ENCODE data around the gene MKRN2. TPM values are rescaled to one million over a fixed set of nuclear protein-coding genes. Genes with fewer than 3 reads are reported as not detected.

MKRN2 gene
- total and polyA plus RNA-seq, 2 of the 8 experiments (the other 6 are each of a cell fraction or from before 2014, with no cell fraction given), result 15.3 to 17.6 TPM

DNA sequence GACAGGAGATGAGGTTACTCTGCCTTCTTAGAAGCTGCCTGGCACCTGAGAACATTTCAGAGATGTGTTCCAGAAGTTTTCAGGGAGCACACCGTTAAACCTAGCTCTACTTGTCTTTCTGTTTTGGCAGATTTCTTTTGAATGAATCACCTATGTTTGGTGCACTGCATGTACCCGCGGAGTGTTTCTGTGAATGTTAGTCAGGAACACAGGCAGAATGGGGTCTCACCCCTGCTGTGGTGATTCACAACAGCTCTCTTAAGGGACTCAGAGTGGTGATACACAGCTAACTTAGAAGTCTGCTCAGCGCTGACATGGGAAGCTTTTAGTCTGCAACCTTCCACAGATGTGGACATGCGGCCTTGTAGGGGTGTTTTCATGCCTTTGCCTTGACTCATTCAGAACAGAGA lies 48.6 kb upstream of the MKRN2 start:
- H3K9ac ChIP-seq (replicated peaks in 1 of 4; ENCODE audit: extremely low read depth in 1 of 4, low read depth in 3 of 4, low read length in 3 of 4), result no peak overlapping the region
- CTCF ChIA-PET (ENCODE audit: partially characterized antibody), result interaction anchor here (0.7 to 5.1 kb wide), 5 partner anchors 13 to 442 kb away, joined by 3 to 32 read pairs (median 3); no protein-coding TSS in a partner anchor
- no peak for DNase-seq (ENCODE audit: low read depth in 1 of 2, low spot score in 2 of 2)

More for the DNA sequence above, 48.6 kb upstream of the MKRN2 start:
- no peak overlapping the region for H3K4me2 ChIP-seq (ENCODE audit: insufficient read depth in 1 of 2, low read depth in 2 of 2, low read length in 2 of 2)
- H4K91ac ChIP-seq (replicated peaks; ENCODE audit: insufficient read length, low read length), result no peak overlapping the region
- no peaks in the 10 kb centered on the region for H3K4me1 ChIP-seq (replicated peaks in 1 of 4; ENCODE audit: control insufficient read depth in 3 of 4, insufficient read depth in 4 of 4, low read length in 3 of 4)
- no peaks in the 10 kb centered on the region for H3K79me2 ChIP-seq (ENCODE audit: control insufficient read depth in 1 of 2, insufficient read depth in 2 of 2, low read length in 2 of 2)
- H2BK12ac ChIP-seq (ENCODE audit: low read depth, low read length), result no peak overlapping the region
- no peak overlapping the region for H2BK15ac ChIP-seq (ENCODE audit: low read length)
- no peak overlapping the region for H2BK20ac ChIP-seq (ENCODE audit: low read length)
- no peak overlapping the region for H3K4me3 ChIP-seq (ENCODE audit: extremely low read depth in 1 of 4, insufficient read depth in 2 of 4, low read depth in 3 of 4, low read length in 4 of 4)
- H3K27ac ChIP-seq (ENCODE audit: low read depth, low read length), result no peak overlapping the region
- H4K20me1 ChIP-seq (replicated peaks in 1 of 2; ENCODE audit: control insufficient read depth in 1 of 2, insufficient read depth in 2 of 2, low read length in 2 of 2), result no peaks in the 10 kb centered on the region
- no peak overlapping the region for H3K14ac ChIP-seq (ENCODE audit: insufficient read length)
- no peak overlapping the region for H3K56ac ChIP-seq (replicated peaks; ENCODE audit: insufficient read length, low read depth, low read length)
- peaks cover 6 to 43% (median 20%) of the 10 kb centered on the region in 4 experiments for H3K36me3 ChIP-seq (ENCODE audit: control insufficient read depth in 2 of 4, insufficient read depth in 4 of 4, low read length in 3 of 4)
- no peaks in the 10 kb centered on the region for H3K79me1 ChIP-seq (ENCODE audit: low read depth, low read length)
- H4K8ac ChIP-seq (ENCODE audit: extremely low read depth, insufficient read depth, low read length), result no peak overlapping the region
- POLR2A ChIA-PET (ENCODE audit: partially characterized antibody), result interaction anchor here (0.6 to 3.0 kb wide), 5 partner anchors 9 to 111 kb away, joined by 3 to 9 read pairs (median 3); no protein-coding TSS in a partner anchor
- no peaks in the 10 kb centered on the region for H3K23me2 ChIP-seq (ENCODE audit: low read depth, low read length)
- H2AFZ ChIP-seq (ENCODE audit: low read length), result no peak overlapping the region
- 91% methylated on average over 5 of the region's 5 CpGs; no CpG with 5 or more reads in 1 of the 2 experiments for WGBS, 2 experiments (ENCODE audit: extremely low coverage in 1 of 2, insufficient coverage in 1 of 2, insufficient read length in 1 of 2, insufficient replicate concordance in 2 of 2, low coverage in 1 of 2, low lambda C conversion rate in 2 of 2, missing lambda C conversion rate in 1 of 2)
- H3K4ac ChIP-seq (replicated peaks; ENCODE audit: insufficient read length, low read depth, low read length), result no peak overlapping the region
- FAIRE-seq, result no peak
- no peak overlapping the region for H2AK5ac ChIP-seq (ENCODE audit: low read depth, low read length)
- H3K9me3 ChIP-seq (ENCODE audit: insufficient read depth in 2 of 2, low read depth in 1 of 2, low read length in 1 of 2), result no peaks in the 10 kb centered on the region
- H4K5ac ChIP-seq (ENCODE audit: insufficient read length, low read depth, low read length), result no peak overlapping the region
- H3K18ac ChIP-seq (ENCODE audit: extremely low read depth, low read length), result no peak overlapping the region
- H3K23ac ChIP-seq (ENCODE audit: insufficient read length), result no peak overlapping the region
- H3K27me3 ChIP-seq (replicated peaks in 1 of 4; ENCODE audit: control insufficient read depth in 3 of 4, extremely low read depth in 1 of 4, insufficient read depth in 3 of 4, low read length in 3 of 4), result no peaks in the 10 kb centered on the region
- no peak overlapping the region for H2BK5ac ChIP-seq (ENCODE audit: low read depth, low read length)
- H2BK120ac ChIP-seq (replicated peaks; ENCODE audit: low read depth, low read length), result no peak overlapping the region
- TF ChIP-seq EZH2 (IDR thresholded peaks at IDR 0.05; ENCODE audit: low read depth, low read length, severe bottlenecking) (no peak), SUZ12 (IDR thresholded peaks at IDR 0.05; ENCODE audit: low read length) (no peak), GABPA (IDR thresholded peaks at IDR 0.05; ENCODE audit: borderline replicate concordance, insufficient read depth, low read length) (no peak)
